ENCODE measurements around the gene MAST4.

The MAST4 gene

GRCh38 chr5:66606713-66607112 lies 10.5 kb downstream of the MAST4 start:
- no peak for DNase-seq

GRCh38 chr5:66608501-66608900 lies 12.3 kb downstream of the MAST4 start:
- no peak for DNase-seq

- DNase-seq: no peak
Measured at GRCh38 chr5:66609615-66610014, 13.4 kb downstream of the MAST4 start.

- DNase-seq: no peak
Measured at GRCh38 chr5:66612226-66612625, 16.0 kb downstream of the MAST4 start.

- no peak for DNase-seq
Measured at GRCh38 chr5:66615136-66615535, 18.9 kb downstream of the MAST4 start.

GRCh38 chr5:66615894-66616293 lies 19.7 kb downstream of the MAST4 start:
- no peak for DNase-seq

- DNase-seq: no peak
Measured at GRCh38 chr5:66616520-66617225, 20.5 kb downstream of the MAST4 start.

GRCh38 chr5:66617226-66617861 lies 21.2 kb downstream of the MAST4 start:
- no peak for DNase-seq

GRCh38 chr5:66617991-66618768 lies 22.0 kb downstream of the MAST4 start:
- DNase-seq: no peak

GRCh38 chr5:66620711-66621110 lies 24.5 kb downstream of the MAST4 start:
- DNase-seq: no peak

- no peak for DNase-seq
Measured at GRCh38 chr5:66621146-66621545, 25.0 kb downstream of the MAST4 start.

GRCh38 chr5:66621736-66622135 lies 25.5 kb downstream of the MAST4 start:
- DNase-seq: no peak

GRCh38 chr5:66628561-66628960 lies 32.4 kb downstream of the MAST4 start:
- no peak for DNase-seq

- no peak for DNase-seq
Measured at GRCh38 chr5:66629446-66629845, 33.3 kb downstream of the MAST4 start.

- no peak for DNase-seq
Measured at GRCh38 chr5:66633754-66634153, 37.6 kb downstream of the MAST4 start.

GRCh38 chr5:66634601-66635000 lies 38.4 kb downstream of the MAST4 start:
- no peak for DNase-seq

- DNase-seq: no peak
Measured at GRCh38 chr5:66637994-66638393, 41.8 kb downstream of the MAST4 start.

GRCh38 chr5:66639037-66639436 lies 42.8 kb downstream of the MAST4 start:
- no peak for DNase-seq

GRCh38 chr5:66642538-66642937 lies 46.3 kb downstream of the MAST4 start:
- no peak for DNase-seq

- DNase-seq: no peak
Measured at GRCh38 chr5:66643387-66643786, 47.2 kb downstream of the MAST4 start.

- DNase-seq: no peak
Measured at GRCh38 chr5:66644111-66644510, 47.9 kb downstream of the MAST4 start.

GRCh38 chr5:66645039-66645438 lies 48.8 kb downstream of the MAST4 start:
- no peak for DNase-seq

GRCh38 chr5:66646570-66646969 lies 50.4 kb downstream of the MAST4 start:
- no peak for DNase-seq

Measured in CD4-positive, alpha-beta T cell treated with Interleukin-17A for 1 hour (primary cell).